GM12878 (cell line): ENCODE measurements around the gene SKOR2. TPM values are rescaled to one million over a fixed set of nuclear protein-coding genes. Genes with fewer than 3 reads are reported as not detected.

Experiments
- ATAC-seq: fragments of 200-7000 bp; cut with Tn5 transposase; 3 replicates; pipeline ENCODE4 v1.9.1; 2020; ENCODE audit warnings: mild to moderate bottlenecking, moderate library complexity
- BruUV-seq: library from RNA; stranded (reverse); fragments of 400-500 nt; replicated peaks from 2 replicates; lab custom pipeline; 2021; lab: Mats Ljungman, UMichigan
- CTCF ChIA-PET: fragments of 300-600 bp; sonication (Branson Sonifier 250); formaldehyde crosslinking; extraction: SDS; loops from one replicate; lab custom pipeline; 2021; ENCODE audit warnings: inconsistent platforms; lab: Yijun Ruan, JAX
- POLR2A ChIA-PET: fragments of 350-600 bp; formaldehyde crosslinking; extraction: SDS; loops from one replicate; lab custom pipeline; 2021; ENCODE audit warnings: inconsistent platforms; lab: Charles Lee
- RAD21 ChIA-PET: fragments of 300-600 bp; sonication (Branson Sonifier 250); formaldehyde crosslinking; loops from one replicate; lab custom pipeline; 2023; ENCODE audit warnings: antibody characterized with exemption; ENCODE audit not compliant: unreplicated experiment; lab: Charles Lee
- SMC1A ChIA-PET: fragments of 300-600 bp; sonication (Branson Sonifier 250); formaldehyde crosslinking; loops from one replicate; lab custom pipeline; 2023; ENCODE audit not compliant: unreplicated experiment, uncharacterized antibody; lab: Charles Lee
- DNase-seq: peaks from one replicate; pipeline ENCODE4 v3.0.0-alpha.2; 2011; ENCODE audit warnings: low read depth, low spot score
- FAIRE-seq: peaks from 3 replicates; lab custom pipeline; 2011; peaks lifted over from hg19 to GRCh38; lab: Jason Lieb, UNC
- H2AFZ ChIP-seq: 2 replicates; pipeline ENCODE4 v1.6.0; 2011; ENCODE audit warnings: low read depth, low read length, control low read depth; ENCODE audit not compliant: control insufficient read depth
- H3K27ac ChIP-seq: 2 replicates; pipeline ENCODE4 v1.5.1; 2011; ENCODE audit warnings: control low read depth; ENCODE audit not compliant: control insufficient read depth, insufficient read depth
- H3K27me3 ChIP-seq, 2 experiments: replicated peaks in 1 of 2; 2 replicates each; pipeline versions ENCODE4 v1.6.0 to v1.6.1; 2011; ENCODE audit warnings: low read length in 1 of 2; ENCODE audit not compliant: control insufficient read depth in 2 of 2, insufficient read depth in 2 of 2
- H3K36me3 ChIP-seq, 2 experiments: 2 replicates each; pipeline ENCODE4 v1.5.1; 2011; ENCODE audit warnings: low read length in 1 of 2; ENCODE audit not compliant: control insufficient read depth in 2 of 2, insufficient read depth in 2 of 2
- H3K4me1 ChIP-seq: 2 replicates; pipeline ENCODE4 v1.6.1; 2011; ENCODE audit warnings: mild to moderate bottlenecking, low read length, moderate library complexity, mixed read lengths; ENCODE audit not compliant: control insufficient read depth, insufficient read depth
- H3K4me2 ChIP-seq: 2 replicates; pipeline ENCODE4 v1.6.0; 2011; ENCODE audit warnings: control low read depth; ENCODE audit not compliant: control insufficient read depth, insufficient read depth
- H3K4me3 ChIP-seq: fragments of 200-600 bp; sonication (generic); 2 replicates; pipeline ENCODE4 v1.5.1; 2016
- H3K79me2 ChIP-seq: 2 replicates; pipeline ENCODE4 v1.6.0; 2011; ENCODE audit warnings: low read length; ENCODE audit not compliant: control insufficient read depth, insufficient read depth
- H3K9ac ChIP-seq: 2 replicates; pipeline ENCODE4 v1.8.0; 2011; ENCODE audit warnings: low read length, control low read depth, mixed read lengths; ENCODE audit not compliant: control insufficient read depth, insufficient read depth
- H3K9me3 ChIP-seq: replicated peaks from 3 replicates; pipeline ENCODE4 v1.5.1; 2011; ENCODE audit warnings: mild to moderate bottlenecking, low read length; ENCODE audit not compliant: control insufficient read depth, insufficient read depth
- H4K20me1 ChIP-seq: 2 replicates; pipeline ENCODE4 v1.6.0; 2011; ENCODE audit not compliant: control insufficient read depth, insufficient read depth
- ATF7 ChIP-seq: fragments of 450-650 bp; IDR thresholded peaks from 2 replicates; pipeline ENCODE4 v1.6.1; 2016; ENCODE audit warnings: low read depth, mild to moderate bottlenecking
- GABPA ChIP-seq: IDR thresholded peaks from 2 replicates; pipeline ENCODE4 v1.6.1; 2014; ENCODE audit warnings: antibody characterized with exemption, low read depth, mild to moderate bottlenecking, inconsistent platforms
- HDAC2 ChIP-seq: fragments of 200-600 bp; sonication (generic); IDR thresholded peaks from 2 replicates; pipeline ENCODE4 v1.6.1; 2017
- IRF4 ChIP-seq: IDR thresholded peaks from 2 replicates; pipeline ENCODE4 v1.6.1; 2011; ENCODE audit warnings: low read depth, low read length
- NR2F1 ChIP-seq: fragments of 450-650 bp; conservative IDR thresholded peaks from 2 replicates; pipeline ENCODE4 v1.6.1; 2017; ENCODE audit warnings: mild to moderate bottlenecking
- RAD21 ChIP-seq: IDR thresholded peaks from 2 replicates; pipeline ENCODE4 v1.6.1; 2011; ENCODE audit warnings: mild to moderate bottlenecking, low read depth, low read length, moderate library complexity; ENCODE audit not compliant: insufficient read depth
- RAD51 ChIP-seq: fragments of 450-650 bp; IDR thresholded peaks from 2 replicates; pipeline ENCODE4 v1.6.1; 2016; ENCODE audit warnings: moderate library complexity, mild to moderate bottlenecking, inconsistent platforms
- REST ChIP-seq: IDR thresholded peaks from 2 replicates; pipeline ENCODE4 v1.6.1; 2012; ENCODE audit warnings: mild to moderate bottlenecking, low read depth, low read length
- RUNX3 ChIP-seq: IDR thresholded peaks from 2 replicates; pipeline ENCODE4 v1.6.1; 2012; ENCODE audit warnings: low read length, inconsistent platforms
- SREBF1 ChIP-seq: IDR thresholded peaks from 2 replicates; pipeline ENCODE4 v1.6.1; 2012; ENCODE audit warnings: mild to moderate bottlenecking, low read length
- STAT3 ChIP-seq: IDR thresholded peaks from 2 replicates; pipeline ENCODE4 v1.6.1; 2011; ENCODE audit warnings: low read depth, low read length, improper control_type of control experiment
- TARDBP ChIP-seq: IDR thresholded peaks from 2 replicates; pipeline ENCODE4 v1.6.1; 2016; ENCODE audit warnings: borderline replicate concordance
- TCF7 ChIP-seq: IDR thresholded peaks from 2 replicates; pipeline ENCODE4 v1.6.1; 2014; ENCODE audit warnings: antibody characterized with exemption, borderline replicate concordance
- YY1 ChIP-seq: IDR thresholded peaks from 2 replicates; pipeline ENCODE4 v1.6.1; 2011; ENCODE audit warnings: low read depth, mild to moderate bottlenecking, low read length
- ZNF207 ChIP-seq: fragments of 450-650 bp; IDR thresholded peaks from 2 replicates; pipeline ENCODE4 v1.6.1; 2014; ENCODE audit warnings: antibody characterized with exemption, mild to moderate bottlenecking, borderline replicate concordance
- ZNF24 ChIP-seq: fragments of 450-650 bp; IDR thresholded peaks from 2 replicates; pipeline ENCODE4 v1.6.1; 2017; ENCODE audit warnings: antibody characterized with exemption, mild to moderate bottlenecking
- WGBS: methylation state at CpG from one replicate; pipeline ENCODE4 v1.1.6; 2016; ENCODE audit warnings: low lambda C conversion rate; ENCODE audit not compliant: insufficient replicate concordance, insufficient coverage; ENCODE audit errors: missing lambda C conversion rate; 5-methylcytosine and 5-hydroxymethylcytosine counted together
- in situ Hi-C: fragments of 300-500 bp; cut with MboI; formaldehyde crosslinking; loops from 9 replicates; pipeline ENCODE4 v1.14.3; 2018; ENCODE audit warnings: mixed read lengths
- intact Hi-C: fragments of 100-400 bp; cut with micrococcal nuclease; formaldehyde crosslinking; loops from one replicate; pipeline ENCODE4 v1.14.2; 2022; ENCODE audit not compliant: unreplicated experiment
- polyA plus RNA-seq, 11 experiments: library from polyadenylated mRNA; depleted of rRNA in 4 of 11; unstranded in 6 of 11; stranded (reverse) in 5 of 11; fragments of >200 nt; fragmentation: Nextera tagmentation in 4 of 11; fragmentation: Illumina TruSeq in 1 of 11; extraction: Ambion mirVana in 4 of 11; extraction: Trizol in 1 of 11; gene quantifications; 1 replicate in 1 of 11; 2 replicates in 10 of 11; pipeline versions ENCODE4 v1.2.1 to v1.2.3, GENCODE V29; 2011 to 2016; ENCODE audit warnings: inconsistent platforms in 2 of 11, missing spikeins in 2 of 11, low read depth in 1 of 11
- total RNA-seq, 4 experiments: library from RNA; depleted of rRNA in 3 of 4; stranded (reverse); fragments of >200 nt in 3 of 4; fragmentation: Illumina TruSeq in 1 of 4; extraction: Trizol in 1 of 4; gene quantifications; 2 replicates each; pipeline versions ENCODE4 v1.2.1 to v1.2.3, GENCODE V29; 2013 to 2021
- TF ChIP-seq, protein P1 (sequence below): IDR thresholded peaks from 2 replicates; pipeline ENCODE4 v1.6.1; 2011; ENCODE audit warnings: low read depth, mild to moderate bottlenecking, low read length, moderate library complexity, borderline replicate concordance; ENCODE audit errors: extremely low read depth
- TF ChIP-seq, protein P2 (sequence below): fragments of 450-650 bp; IDR thresholded peaks from 2 replicates; pipeline ENCODE4 v1.6.1; 2017; ENCODE audit warnings: borderline replicate concordance

The SKOR2 gene
- total and polyA plus RNA-seq, 10 of the 15 experiments (the other 5 are each of a cell fraction or from before 2014, with no cell fraction given), result not detected

DNA sequence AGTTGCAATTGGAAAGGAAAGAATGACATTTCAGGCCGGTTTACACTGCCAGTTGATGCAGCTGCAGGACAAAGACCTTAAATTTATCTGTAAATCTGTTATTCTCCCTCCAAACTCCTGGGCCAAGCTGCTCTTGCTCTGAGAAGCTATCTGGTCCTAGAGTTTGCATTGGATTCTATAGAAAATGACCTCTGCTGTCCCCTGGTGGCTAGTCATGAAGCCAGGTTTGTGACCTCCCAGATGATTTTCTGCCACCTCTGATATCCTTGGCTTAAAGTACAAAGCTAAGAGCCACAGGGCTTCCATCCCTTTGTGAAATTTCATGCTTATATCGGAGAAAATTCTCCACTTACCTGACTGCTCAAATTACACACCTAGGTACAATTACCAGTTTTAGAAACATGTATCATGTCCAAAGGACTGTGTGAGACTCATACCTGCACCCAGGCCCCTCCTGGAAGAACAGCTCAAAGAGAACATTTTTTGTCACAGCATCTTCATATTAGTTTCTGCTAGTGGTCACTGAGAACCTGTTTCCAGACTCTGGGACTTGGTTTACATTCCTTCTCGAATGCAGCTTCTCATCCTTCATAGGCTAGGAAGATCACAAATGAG, 46.4 kb downstream of the SKOR2 start (continued):
- TF ChIP-seq SREBF1 (no peak), RAD21 (peak; percentile 88), YY1 (peak; percentile 71), ZNF24 (no peak), RAD51 (no peak), GABPA (no peak)

- SMC1A ChIA-PET, result interaction anchor here (1.0 to 2.4 kb wide), 12 partner anchors 9 to 157 kb away, joined by 3 to 47 read pairs (median 4); partner anchors contain the start of gene HDHD2
- H3K9ac ChIP-seq, result no peak overlapping the region
- DNase-seq, result no peak
- no peak for ATAC-seq
- no peaks in the 10 kb centered on the region for H4K20me1 ChIP-seq
- in situ Hi-C loops, result no loop called here
- H3K9me3 ChIP-seq, result no peaks in the 10 kb centered on the region
- RAD21 ChIA-PET, result interaction anchor here (1.0 to 4.0 kb wide), 6 partner anchors 90 to 155 kb away, joined by 3 to 21 read pairs (median 7); no protein-coding TSS in a partner anchor
- H3K79me2 ChIP-seq, result no peaks in the 10 kb centered on the region
- CTCF ChIA-PET, result interaction anchor here (1.2 to 5.4 kb wide), 17 partner anchors 8 to 649 kb away, joined by 3 to 56 read pairs (median 6); no protein-coding TSS in a partner anchor
- intact Hi-C loops, result no loop called here
- H3K36me3 ChIP-seq, result no peaks in the 10 kb centered on the region
- H3K4me2 ChIP-seq, result no peak overlapping the region
- POLR2A ChIA-PET, result interaction anchor here (0.6 to 0.8 kb wide), 2 partner anchors 11 to 1066 kb away, joined by 3 read pairs; no protein-coding TSS in a partner anchor
- WGBS, result 26% methylated on average over 3 of the region's 3 CpGs
- no peak overlapping the region for H3K27ac ChIP-seq
- no TSS peak for BruUV-seq
- FAIRE-seq, result peak; percentile 31
- H3K4me3 ChIP-seq, result no peak overlapping the region
- H3K4me1 ChIP-seq, result no peaks in the 10 kb centered on the region
- no peak overlapping the region for H2AFZ ChIP-seq
- H3K27me3 ChIP-seq, result peaks cover 0 to 1% of the 10 kb centered on the region in 2 experiments; a peak in 3 of 4 replicates
- TF ChIP-seq RUNX3 (no peak), REST (no peak), ZNF207 (no peak), TCF7 (no peak), NR2F1 (no peak), TARDBP (no peak), HDAC2 (no peak), IRF4 (no peak), ATF7 (no peak), STAT3 (no peak)
- TF ChIP-seq, protein P1, sequence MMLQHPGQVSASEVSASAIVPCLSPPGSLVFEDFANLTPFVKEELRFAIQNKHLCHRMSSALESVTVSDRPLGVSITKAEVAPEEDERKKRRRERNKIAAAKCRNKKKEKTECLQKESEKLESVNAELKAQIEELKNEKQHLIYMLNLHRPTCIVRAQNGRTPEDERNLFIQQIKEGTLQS, result no peak
- TF ChIP-seq, protein P2, sequence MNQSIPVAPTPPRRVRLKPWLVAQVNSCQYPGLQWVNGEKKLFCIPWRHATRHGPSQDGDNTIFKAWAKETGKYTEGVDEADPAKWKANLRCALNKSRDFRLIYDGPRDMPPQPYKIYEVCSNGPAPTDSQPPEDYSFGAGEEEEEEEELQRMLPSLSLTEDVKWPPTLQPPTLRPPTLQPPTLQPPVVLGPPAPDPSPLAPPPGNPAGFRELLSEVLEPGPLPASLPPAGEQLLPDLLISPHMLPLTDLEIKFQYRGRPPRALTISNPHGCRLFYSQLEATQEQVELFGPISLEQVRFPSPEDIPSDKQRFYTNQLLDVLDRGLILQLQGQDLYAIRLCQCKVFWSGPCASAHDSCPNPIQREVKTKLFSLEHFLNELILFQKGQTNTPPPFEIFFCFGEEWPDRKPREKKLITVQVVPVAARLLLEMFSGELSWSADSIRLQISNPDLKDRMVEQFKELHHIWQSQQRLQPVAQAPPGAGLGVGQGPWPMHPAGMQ, result no peak
Observed at GRCh38 chr18:47203626-47204464, 47.6 kb downstream of the SKOR2 start.
